GM12874 (cell line): Measurements from ENCODE around the gene KRT6A.

ENCODE experiments used
- TF ChIP-seq, protein P1 (sequence below): IDR thresholded peaks from 2 replicates; pipeline ENCODE4 v1.5.1; 2011; ENCODE audit warnings: low read depth, mild to moderate bottlenecking, control low read depth, low read length, moderate library complexity; ENCODE audit not compliant: insufficient read depth

Gene KRT6A

DNA sequence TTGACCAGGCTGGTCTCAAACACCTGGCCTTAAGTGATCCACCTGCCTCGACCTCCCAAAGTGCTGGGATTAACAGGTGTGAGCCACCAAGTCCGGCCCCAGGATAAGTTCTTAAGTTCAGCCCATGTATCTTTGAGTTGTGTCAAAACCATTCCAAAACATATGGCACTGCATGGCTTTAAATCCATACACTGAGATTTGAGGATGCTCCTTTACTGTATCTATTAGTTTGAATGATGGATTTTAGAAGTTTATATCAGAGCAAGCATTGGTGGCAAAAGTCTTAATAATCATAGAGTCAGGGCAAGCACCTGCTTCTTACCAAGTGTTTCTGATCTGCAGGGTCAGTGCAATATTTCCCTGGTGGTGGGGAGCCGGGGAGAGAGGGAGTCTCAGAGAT lies 47.2 kb downstream of the KRT6A start:
- TF ChIP-seq, protein P1, sequence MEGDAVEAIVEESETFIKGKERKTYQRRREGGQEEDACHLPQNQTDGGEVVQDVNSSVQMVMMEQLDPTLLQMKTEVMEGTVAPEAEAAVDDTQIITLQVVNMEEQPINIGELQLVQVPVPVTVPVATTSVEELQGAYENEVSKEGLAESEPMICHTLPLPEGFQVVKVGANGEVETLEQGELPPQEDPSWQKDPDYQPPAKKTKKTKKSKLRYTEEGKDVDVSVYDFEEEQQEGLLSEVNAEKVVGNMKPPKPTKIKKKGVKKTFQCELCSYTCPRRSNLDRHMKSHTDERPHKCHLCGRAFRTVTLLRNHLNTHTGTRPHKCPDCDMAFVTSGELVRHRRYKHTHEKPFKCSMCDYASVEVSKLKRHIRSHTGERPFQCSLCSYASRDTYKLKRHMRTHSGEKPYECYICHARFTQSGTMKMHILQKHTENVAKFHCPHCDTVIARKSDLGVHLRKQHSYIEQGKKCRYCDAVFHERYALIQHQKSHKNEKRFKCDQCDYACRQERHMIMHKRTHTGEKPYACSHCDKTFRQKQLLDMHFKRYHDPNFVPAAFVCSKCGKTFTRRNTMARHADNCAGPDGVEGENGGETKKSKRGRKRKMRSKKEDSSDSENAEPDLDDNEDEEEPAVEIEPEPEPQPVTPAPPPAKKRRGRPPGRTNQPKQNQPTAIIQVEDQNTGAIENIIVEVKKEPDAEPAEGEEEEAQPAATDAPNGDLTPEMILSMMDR, result no peak

- TF ChIP-seq, protein P1, result no peak
Measured at GRCh38 chr12:52444647-52445595, 48.1 kb downstream of the KRT6A start.

GRCh38 chr12:52443966-52444365 lies 49.1 kb downstream of the KRT6A start:
- TF ChIP-seq, protein P1, result no peak

DNA sequence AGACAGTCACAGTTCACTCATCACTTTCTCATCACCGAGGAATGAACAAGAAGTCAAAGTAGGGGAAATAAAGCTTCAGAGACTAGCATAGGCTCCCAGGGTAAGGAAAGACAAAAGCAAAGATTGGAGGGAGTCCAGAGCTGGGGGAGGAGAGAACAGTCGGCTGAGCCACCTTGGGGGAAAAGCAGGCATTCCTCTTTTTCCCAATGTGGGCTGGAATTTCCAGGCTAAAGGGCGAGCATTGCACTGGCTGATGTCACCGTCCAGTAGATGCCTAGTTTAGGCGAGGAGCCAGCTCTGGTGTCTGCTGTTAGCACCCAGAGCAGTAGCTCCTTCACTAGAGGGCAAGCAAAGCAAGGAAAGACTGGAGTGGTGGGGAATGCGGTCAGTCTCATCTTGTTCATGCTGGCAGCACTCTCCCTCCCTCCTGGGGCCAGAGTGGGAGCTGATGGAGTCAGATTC lies 50.4 kb downstream of the KRT6A start:
- TF ChIP-seq, protein P1, result no peak

DNA sequence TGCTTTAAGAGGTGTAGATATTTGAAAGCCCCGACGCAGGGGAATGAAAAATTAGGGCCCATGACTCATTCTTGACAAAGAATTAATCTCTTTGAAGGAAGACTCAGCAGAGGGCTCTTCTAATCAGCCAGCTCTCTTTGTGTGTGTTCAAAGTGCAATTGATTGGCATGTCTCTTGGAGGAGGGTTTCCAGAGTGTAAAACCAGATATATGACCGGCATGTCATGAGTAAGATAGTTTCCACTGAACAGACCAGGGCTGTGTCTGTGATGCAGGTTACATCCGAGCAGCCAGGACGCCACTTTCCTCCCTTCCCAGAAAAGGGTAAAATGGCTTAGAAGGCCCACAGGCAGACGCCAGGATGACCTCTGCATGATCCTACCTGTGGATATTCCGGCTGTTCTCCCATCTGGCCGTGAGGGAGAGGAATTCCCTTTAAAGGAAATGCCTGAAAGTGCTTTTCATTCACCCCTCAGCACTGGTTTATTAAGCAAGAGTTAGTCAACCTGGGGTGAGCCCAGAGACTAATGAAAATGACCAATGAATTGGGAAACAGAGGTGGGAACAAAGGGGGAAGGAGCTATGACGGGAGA lies 51.6 kb downstream of the KRT6A start:
- TF ChIP-seq, protein P1, result no peak

DNA sequence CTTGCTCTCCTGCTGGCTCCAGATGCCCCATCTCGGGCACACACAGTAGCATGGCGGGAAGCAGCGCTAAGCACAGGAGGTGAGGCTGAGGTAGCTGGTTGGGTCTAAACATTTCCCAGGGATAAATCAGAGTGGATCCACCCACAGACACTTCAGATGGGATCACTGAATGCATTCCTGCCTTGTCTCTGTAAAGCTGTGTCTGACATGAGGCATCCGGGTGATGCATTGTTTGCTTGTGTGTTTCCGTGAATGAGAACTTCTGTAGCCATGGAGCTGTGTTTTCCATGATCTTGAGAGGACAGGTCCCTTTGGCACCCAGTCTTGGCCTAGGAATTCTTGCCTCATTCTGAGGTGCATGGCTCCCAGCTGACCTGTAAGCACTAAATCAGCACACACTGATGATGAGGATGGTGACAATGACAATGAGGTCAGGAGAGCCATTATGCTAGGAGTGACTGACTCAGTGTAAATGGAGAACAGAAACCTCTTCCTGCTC lies 52.2 kb downstream of the KRT6A start:
- TF ChIP-seq, protein P1, result no peak

DNA sequence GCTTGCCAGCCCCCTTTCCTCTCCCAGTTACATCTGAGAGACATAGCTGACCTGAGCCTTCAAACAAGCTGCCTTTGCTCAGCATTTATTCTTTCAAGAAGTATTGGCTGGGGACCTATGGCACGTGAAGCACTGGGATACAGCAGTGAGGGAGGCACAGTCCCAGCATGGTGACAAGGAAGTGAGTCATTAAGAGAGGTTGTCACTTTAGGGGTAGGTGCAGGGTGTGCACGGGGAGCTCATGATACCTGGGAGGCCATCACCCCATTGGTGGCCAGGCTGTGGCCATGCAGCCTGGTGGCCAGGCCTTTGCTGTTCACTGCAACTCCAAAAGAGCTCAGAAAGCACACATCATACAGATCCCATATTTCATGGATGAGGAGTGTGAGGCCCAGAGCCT lies 53.2 kb downstream of the KRT6A start:
- TF ChIP-seq, protein P1, result no peak
